Smooth muscle cell (in vitro differentiated cells): ENCODE data around the gene NUS1. TPM values are rescaled to one million over a fixed set of nuclear protein-coding genes. Genes with fewer than 3 reads are reported as not detected.
"Not testable (repeated sequence)": the region's sequence is repeated elsewhere in the genome, so short reads cannot be mapped to it uniquely, and the experiment has no call there.

Experiments used
- DNase-seq: peaks from one replicate; lab custom pipeline; 2025; ENCODE audit not compliant: unreplicated experiment; lab: John Stamatoyannopoulos, UW
- H2AFZ ChIP-seq: fragments of 200-600 bp; sonication (generic); 2 replicates; pipeline ENCODE4 v1.6.0; 2016; ENCODE audit warnings: antibody characterized with exemption, low read depth, mild to moderate bottlenecking
- H3F3A ChIP-seq: fragments of 200-600 bp; sonication (generic); 2 replicates; pipeline ENCODE4 v1.6.0; 2017; ENCODE audit warnings: antibody characterized with exemption, low read depth
- H3K27ac ChIP-seq: fragments of 200-600 bp; sonication (generic); 2 replicates; pipeline ENCODE4 v1.5.1; 2016; ENCODE audit warnings: low read depth, mild to moderate bottlenecking
- H3K27me3 ChIP-seq: fragments of 200-600 bp; sonication (generic); 2 replicates; pipeline ENCODE4 v1.6.1; 2016; ENCODE audit warnings: low read depth, mild to moderate bottlenecking
- H3K36me3 ChIP-seq: fragments of 200-600 bp; sonication (generic); 2 replicates; pipeline ENCODE4 v1.5.1; 2016; ENCODE audit warnings: low read depth
- H3K4me1 ChIP-seq: fragments of 200-600 bp; sonication (generic); 2 replicates; pipeline ENCODE4 v1.5.1; 2016; ENCODE audit warnings: low read depth
- H3K4me2 ChIP-seq: fragments of 200-600 bp; sonication (generic); 2 replicates; pipeline ENCODE4 v1.6.0; 2016; ENCODE audit warnings: mild to moderate bottlenecking
- H3K4me3 ChIP-seq: fragments of 200-600 bp; sonication (generic); 2 replicates; pipeline ENCODE4 v1.5.1; 2016; ENCODE audit warnings: mild to moderate bottlenecking
- H3K79me2 ChIP-seq: fragments of 200-600 bp; sonication (generic); 2 replicates; pipeline ENCODE4 v1.6.0; 2016; ENCODE audit warnings: low read depth, mild to moderate bottlenecking
- H3K9ac ChIP-seq: fragments of 200-600 bp; sonication (generic); 2 replicates; pipeline ENCODE4 v1.6.0; 2016; ENCODE audit warnings: low read depth
- H3K9me3 ChIP-seq: fragments of 200-600 bp; sonication (generic); replicated peaks from 2 replicates; pipeline ENCODE4 v1.5.1; 2016; ENCODE audit warnings: low read depth
- H4K20me1 ChIP-seq: fragments of 200-600 bp; sonication (generic); 2 replicates; pipeline ENCODE4 v1.6.0; 2016; ENCODE audit warnings: low read depth
- CTCF ChIP-seq: fragments of 200-600 bp; sonication (generic); IDR thresholded peaks from 2 replicates; pipeline ENCODE4 v1.5.1; 2017; ENCODE audit warnings: borderline replicate concordance, mild to moderate bottlenecking, antibody characterized with exemption; ENCODE audit not compliant: insufficient read depth, poor library complexity, severe bottlenecking
- WGBS: methylation state at CpG from one replicate; pipeline ENCODE4 v1.1.7; 2016; ENCODE audit warnings: low lambda C conversion rate; 5-methylcytosine and 5-hydroxymethylcytosine counted together
- polyA plus RNA-seq: library from polyadenylated mRNA; unstranded; fragments of >200 nt; fragmentation: Nextera tagmentation; extraction: Ambion mirVana; gene quantifications from 2 replicates; pipeline ENCODE4 v1.2.1, GENCODE V29; 2016
- total RNA-seq: library from RNA; depleted of rRNA; stranded (reverse); fragments of >200 nt; gene quantifications from 2 replicates; pipeline ENCODE4 v1.2.3, GENCODE V29; 2014

Gene NUS1
- total and polyA plus RNA-seq, 2 experiments from 2014 or later: 18.5 to 35.4 TPM

- no peak for DNase-seq
- Histone ChIP-seq H3K79me2 (no peaks in the 10 kb centered on the region), H3F3A (no peaks in the 10 kb centered on the region), H3K27ac (no peak overlapping the region), H3K9me3 (no peaks in the 10 kb centered on the region), H3K27me3 (no peaks in the 10 kb centered on the region), H3K4me2 (no peak overlapping the region), H3K4me1 (no peaks in the 10 kb centered on the region), H3K36me3 (no peaks in the 10 kb centered on the region), H2AFZ (no peak overlapping the region), H3K9ac (no peak overlapping the region), H3K4me3 (no peak overlapping the region), H4K20me1 (no peaks in the 10 kb centered on the region)
- WGBS: 63% methylated on average over 1 of the region's 1 CpG
- TF ChIP-seq CTCF: no peak
Observed at GRCh38 chr6:117666881-117667280, 8.4 kb upstream of the NUS1 start.

- Histone ChIP-seq H2AFZ (no peak overlapping the region), H3F3A (no peaks in the 10 kb centered on the region), H3K36me3 (no peaks in the 10 kb centered on the region), H3K79me2 (no peaks in the 10 kb centered on the region), H3K4me2 (no peak overlapping the region), H3K4me1 (no peaks in the 10 kb centered on the region), H3K27ac (no peak overlapping the region), H3K9me3 (no peaks in the 10 kb centered on the region), H3K9ac (no peak overlapping the region), H3K27me3 (no peaks in the 10 kb centered on the region), H3K4me3 (no peak overlapping the region), H4K20me1 (no peaks in the 10 kb centered on the region)
- no peak for DNase-seq
- no peak for TF ChIP-seq CTCF
Observed at GRCh38 chr6:117668736-117669135, 6.5 kb upstream of the NUS1 start.

GRCh38 chr6:117674503-117674902, 766 bp upstream of the NUS1 start:
- Histone ChIP-seq H3F3A (no peaks in the 10 kb centered on the region), H3K4me2 (peak overlapping the region; percentile 84), H3K27me3 (no peaks in the 10 kb centered on the region), H3K4me1 (peaks cover 20% of the 10 kb centered on the region), H3K4me3 (peak overlapping the region; percentile 92), H3K27ac (no peak overlapping the region), H3K79me2 (peaks cover 41% of the 10 kb centered on the region), H3K9me3 (no peaks in the 10 kb centered on the region), H3K36me3 (no peaks in the 10 kb centered on the region), H2AFZ (peak overlapping the region; percentile 97), H3K9ac (no peak overlapping the region), H4K20me1 (peaks cover 31% of the 10 kb centered on the region)
- DNase-seq: no peak
- 73% methylated on average over 10 of the region's 10 CpGs for WGBS
- TF ChIP-seq CTCF: no peak

GRCh38 chr6:117675658-117676301, 511 bp downstream of the NUS1 start:
- not testable (repeated sequence) for H2AFZ ChIP-seq, H3K36me3 ChIP-seq, H3K27me3 ChIP-seq, H3K9me3 ChIP-seq, H3F3A ChIP-seq
- Histone ChIP-seq H3K4me1 (peaks cover 20% of the 10 kb centered on the region), H3K4me3 (peak overlapping the region; percentile 92), H3K79me2 (peaks cover 54% of the 10 kb centered on the region), H3K4me2 (peak overlapping the region; percentile 95), H3K9ac (peak overlapping the region; percentile 71), H4K20me1 (peaks cover 43% of the 10 kb centered on the region), H3K27ac (peak overlapping the region; percentile 50)
- 1% methylated on average over 42 of the region's 62 CpGs for WGBS
- DNase-seq: peak; percentile 3
